HepG2 (cell line): ENCODE results near the gene IP6K3. TPM values are rescaled to one million over a fixed set of nuclear protein-coding genes. Genes with fewer than 3 reads are reported as not detected.
A peak's percentile ranks its signal among the peaks of the same experiment; 100 is the strongest.

Source experiments
- ARNTL ChIP-seq: sonication (generic); formaldehyde crosslinking; IDR thresholded peaks from 2 replicates; pipeline ENCODE4 v1.4.0; 2020; ENCODE audit warnings: mild to moderate bottlenecking, missing genetic modification reagents
- BCL6 ChIP-seq: IDR thresholded peaks from 2 replicates; pipeline ENCODE4 v1.6.1; 2016; ENCODE audit warnings: missing genetic modification reagents, missing compliant biosample characterization
- CENPBD1 ChIP-seq: sonication (generic); formaldehyde crosslinking; IDR thresholded peaks from 2 replicates; pipeline ENCODE4 v1.8.0; 2022; ENCODE audit warnings: missing genetic modification reagents, low read depth, mild to moderate bottlenecking, borderline replicate concordance
- MATR3 ChIP-seq: sonication (generic); formaldehyde crosslinking; IDR thresholded peaks from 2 replicates; pipeline ENCODE4 v1.4.0; 2020; ENCODE audit warnings: missing genetic modification reagents
- MAZ ChIP-seq, 2 experiments: sonication (generic) in 1 of 2; formaldehyde crosslinking in 1 of 2; IDR thresholded peaks; 2 replicates each; pipeline versions ENCODE4 v1.5.0 to v1.6.1; 2012 to 2020; ENCODE audit warnings: low read depth in 2 of 2, mild to moderate bottlenecking in 2 of 2, borderline replicate concordance in 1 of 2, improper control_type of control experiment in 1 of 2, low read length in 1 of 2, missing genetic modification reagents in 1 of 2, moderate library complexity in 1 of 2
- NCOR1 ChIP-seq: fragments of 200-600 bp; sonication (generic); IDR thresholded peaks from 2 replicates; pipeline ENCODE4 v1.7.0; 2017; ENCODE audit warnings: antibody characterized with exemption, low read length, borderline replicate concordance
- NKX3-1 ChIP-seq: sonication (generic); formaldehyde crosslinking; IDR thresholded peaks from 2 replicates; pipeline ENCODE4 v1.5.0; 2020; ENCODE audit warnings: missing genetic modification reagents
- NR1H2 ChIP-seq: sonication (generic); formaldehyde crosslinking; IDR thresholded peaks from 2 replicates; pipeline ENCODE4 v1.8.1; 2022; ENCODE audit warnings: low read depth, missing genetic modification reagents, borderline replicate concordance
- PRDM10 ChIP-seq: sonication (generic); formaldehyde crosslinking; IDR thresholded peaks from 2 replicates; pipeline ENCODE4 v1.4.0; 2020; ENCODE audit warnings: low read depth, missing genetic modification reagents
- STAT5B ChIP-seq: sonication (generic); formaldehyde crosslinking; IDR thresholded peaks from 2 replicates; pipeline ENCODE4 v1.4.0; 2020; ENCODE audit warnings: missing genetic modification reagents
- ZNF124 ChIP-seq: sonication (generic); formaldehyde crosslinking; IDR thresholded peaks from 2 replicates; pipeline ENCODE4 v1.4.0; 2020; ENCODE audit warnings: missing genetic modification reagents
- ZNF317 ChIP-seq: sonication (generic); formaldehyde crosslinking; IDR thresholded peaks from 2 replicates; pipeline ENCODE4 v1.5.0; 2020; ENCODE audit warnings: mild to moderate bottlenecking, missing genetic modification reagents
- ZNF547 ChIP-seq: sonication (generic); formaldehyde crosslinking; IDR thresholded peaks from 2 replicates; pipeline ENCODE4 v1.5.1; 2020; ENCODE audit warnings: mild to moderate bottlenecking, missing genetic modification reagents
- ZNF788 ChIP-seq: sonication (generic); formaldehyde crosslinking; IDR thresholded peaks from 2 replicates; pipeline ENCODE4 v1.5.0; 2020; ENCODE audit warnings: mild to moderate bottlenecking, missing genetic modification reagents, borderline replicate concordance
- ZSCAN21 ChIP-seq: sonication (generic); formaldehyde crosslinking; IDR thresholded peaks from 2 replicates; pipeline ENCODE4 v1.8.0; 2022; ENCODE audit warnings: mild to moderate bottlenecking, missing genetic modification reagents, moderate library complexity, borderline replicate concordance
- ZXDC ChIP-seq: sonication (generic); formaldehyde crosslinking; IDR thresholded peaks from 2 replicates; pipeline ENCODE4 v1.5.0; 2020; ENCODE audit warnings: mild to moderate bottlenecking, missing genetic modification reagents
- polyA plus RNA-seq, 8 experiments: library from polyadenylated mRNA; depleted of rRNA in 3 of 8; stranded (reverse) in 7 of 8; unstranded in 1 of 8; fragments of >200 nt; fragmentation: Illumina TruSeq in 4 of 8; extraction: Trizol in 4 of 8; gene quantifications; 2 replicates each; pipeline versions ENCODE4 v1.2.1 to v1.2.3, GENCODE V29; 2011 to 2016; ENCODE audit warnings: low read depth in 4 of 8, missing spikeins in 1 of 8, mixed read lengths in 1 of 8; ENCODE audit not compliant: insufficient read depth in 1 of 8
- total RNA-seq, 5 experiments: library from RNA; depleted of rRNA; stranded (reverse); fragments of >200 nt; fragmentation: Illumina TruSeq; extraction: Trizol; gene quantifications; 2 replicates each; pipeline ENCODE4 v1.2.3, GENCODE V29; 2016; ENCODE audit warnings: low read depth in 1 of 5

IP6K3 gene
- total and polyA plus RNA-seq, 2 of the 13 experiments (the other 11 are each of a cell fraction or from before 2014, with no cell fraction given): 0.11 to 0.18 TPM

- TF ChIP-seq ZNF547 (peak; percentile 99), MATR3 (no peak), ZXDC (CRISPR knock-in tag) (peak; percentile 97), ZSCAN21 (CRISPR knock-in tag) (peak; percentile 84), ZNF317 (CRISPR knock-in tag) (peak; percentile 89), NKX3-1 (CRISPR knock-in tag) (peak; percentile 92), ZNF124 (CRISPR knock-in tag) (peak; percentile 57), ARNTL (peak; percentile 80), ZNF788 (CRISPR knock-in tag) (peak; percentile 97), NR1H2 (CRISPR knock-in tag) (no peak; the same call in 1 of the 2 replicates), NCOR1 (no peak), BCL6 (peak; percentile 8), STAT5B (CRISPR knock-in tag) (no peak), PRDM10 (CRISPR knock-in tag) (peak; percentile 68; the same call in 1 of the 2 replicates), CENPBD1 (CRISPR knock-in tag) (no peak), MAZ (IDR thresholded peaks at IDR 0.05; ENCODE audit: borderline replicate concordance, low read depth, low read length) (peak; percentile 61; the same call in 1 of the 2 replicates), MAZ (CRISPR knock-in tag; IDR thresholded peaks at IDR 0.05; ENCODE audit: low read depth) (peak; percentile 93)
Observed at GRCh38 chr6:33711140-33712129, 35.3 kb downstream of the IP6K3 start, which contains the start of gene UQCC2 (continued).
